Hepatocyte (in vitro differentiated cells): ENCODE data around the gene AGBL5. TPM values are rescaled to one million over a fixed set of nuclear protein-coding genes. Genes with fewer than 3 reads are reported as not detected.

ENCODE experiments used
- DNase-seq: peaks from one replicate; pipeline ENCODE4 v3.0.0-alpha.2; 2016; ENCODE audit warnings: low spot score
- H2AFZ ChIP-seq: fragments of 200-600 bp; sonication (generic); 2 replicates; pipeline ENCODE4 v1.6.0; 2016; ENCODE audit warnings: antibody characterized with exemption, mild to moderate bottlenecking
- H3K27ac ChIP-seq: fragments of 200-600 bp; sonication (generic); 2 replicates; pipeline ENCODE4 v1.5.1; 2016; ENCODE audit warnings: mild to moderate bottlenecking
- H3K27me3 ChIP-seq: fragments of 200-600 bp; sonication (generic); 2 replicates; pipeline ENCODE4 v1.6.1; 2016
- H3K36me3 ChIP-seq: fragments of 200-600 bp; sonication (generic); replicated peaks from 2 replicates; pipeline ENCODE4 v1.5.1; 2016; ENCODE audit warnings: low read depth; ENCODE audit not compliant: insufficient read depth
- H3K4me1 ChIP-seq: fragments of 200-600 bp; sonication (generic); 2 replicates; pipeline ENCODE4 v1.5.1; 2016; ENCODE audit warnings: mild to moderate bottlenecking, moderate library complexity; ENCODE audit not compliant: insufficient read depth
- H3K4me2 ChIP-seq: fragments of 200-600 bp; sonication (generic); 2 replicates; pipeline ENCODE4 v1.6.0; 2016
- H3K4me3 ChIP-seq: fragments of 200-600 bp; sonication (generic); 2 replicates; pipeline ENCODE4 v1.5.1; 2016; ENCODE audit warnings: mild to moderate bottlenecking
- H3K79me2 ChIP-seq: fragments of 200-600 bp; sonication (generic); 2 replicates; pipeline ENCODE4 v1.6.0; 2017; ENCODE audit warnings: mild to moderate bottlenecking
- H3K9me2 ChIP-seq: fragments of 200-600 bp; sonication (generic); replicated peaks from 2 replicates; pipeline ENCODE4 v1.6.0; 2017; ENCODE audit warnings: mild to moderate bottlenecking; ENCODE audit not compliant: insufficient read depth
- H3K9me3 ChIP-seq: fragments of 200-600 bp; sonication (generic); 2 replicates; pipeline ENCODE4 v1.5.1; 2016; ENCODE audit warnings: low read depth, mild to moderate bottlenecking
- H4K20me1 ChIP-seq: fragments of 200-600 bp; sonication (generic); 2 replicates; pipeline ENCODE4 v1.6.0; 2016; ENCODE audit warnings: mild to moderate bottlenecking; ENCODE audit not compliant: insufficient read depth, poor library complexity, severe bottlenecking
- EZH2 ChIP-seq: fragments of 200-600 bp; sonication (generic); IDR thresholded peaks from 2 replicates; pipeline ENCODE4 v1.6.1; 2016; ENCODE audit warnings: antibody characterized with exemption, mild to moderate bottlenecking, borderline replicate concordance
- EZH2phosphoT487 ChIP-seq: fragments of 200-600 bp; sonication (generic); IDR thresholded peaks from one replicate; pipeline ENCODE4 v1.6.1; 2018; ENCODE audit warnings: antibody characterized with exemption, mild to moderate bottlenecking, low read depth, moderate library complexity; ENCODE audit not compliant: unreplicated experiment, severe bottlenecking
- WGBS: methylation state at CpG from one replicate; pipeline ENCODE4 v1.1.6; 2016; ENCODE audit warnings: low lambda C conversion rate; ENCODE audit errors: missing lambda C conversion rate; 5-methylcytosine and 5-hydroxymethylcytosine counted together
- polyA plus RNA-seq: library from polyadenylated mRNA; unstranded; fragments of >200 nt; fragmentation: Nextera tagmentation; extraction: Ambion mirVana; gene quantifications from 2 replicates; pipeline ENCODE4 v1.2.1, GENCODE V29; 2016
- total RNA-seq: library from RNA; depleted of rRNA; stranded (reverse); fragments of >200 nt; gene quantifications from 2 replicates; pipeline ENCODE4 v1.2.3, GENCODE V29; 2014
- TF ChIP-seq, protein P1 (sequence below): fragments of 200-600 bp; sonication (generic); IDR thresholded peaks from 2 replicates; pipeline ENCODE4 v1.5.1; 2016; ENCODE audit warnings: antibody characterized with exemption, mild to moderate bottlenecking; ENCODE audit not compliant: poor library complexity

AGBL5 gene
- total and polyA plus RNA-seq, 2 experiments from 2014 or later: 12.9 to 20.2 TPM

GRCh38 chr2:27042985-27043634 is 8.4 kb upstream of the AGBL5 start:
- Histone ChIP-seq H3K27me3 (no peaks in the 10 kb centered on the region), H3K79me2 (no peaks in the 10 kb centered on the region), H3K27ac (peak overlapping the region; percentile 40), H3K4me3 (no peak overlapping the region), H4K20me1 (no peaks in the 10 kb centered on the region), H3K4me2 (no peak overlapping the region), H3K4me1 (no peaks in the 10 kb centered on the region), H3K36me3 (no peaks in the 10 kb centered on the region), H3K9me3 (no peaks in the 10 kb centered on the region), H3K9me2 (no peaks in the 10 kb centered on the region), H2AFZ (no peak overlapping the region)
- DNase-seq: no peak
- no peak for TF ChIP-seq EZH2phosphoT487
- TF ChIP-seq, protein P1, sequence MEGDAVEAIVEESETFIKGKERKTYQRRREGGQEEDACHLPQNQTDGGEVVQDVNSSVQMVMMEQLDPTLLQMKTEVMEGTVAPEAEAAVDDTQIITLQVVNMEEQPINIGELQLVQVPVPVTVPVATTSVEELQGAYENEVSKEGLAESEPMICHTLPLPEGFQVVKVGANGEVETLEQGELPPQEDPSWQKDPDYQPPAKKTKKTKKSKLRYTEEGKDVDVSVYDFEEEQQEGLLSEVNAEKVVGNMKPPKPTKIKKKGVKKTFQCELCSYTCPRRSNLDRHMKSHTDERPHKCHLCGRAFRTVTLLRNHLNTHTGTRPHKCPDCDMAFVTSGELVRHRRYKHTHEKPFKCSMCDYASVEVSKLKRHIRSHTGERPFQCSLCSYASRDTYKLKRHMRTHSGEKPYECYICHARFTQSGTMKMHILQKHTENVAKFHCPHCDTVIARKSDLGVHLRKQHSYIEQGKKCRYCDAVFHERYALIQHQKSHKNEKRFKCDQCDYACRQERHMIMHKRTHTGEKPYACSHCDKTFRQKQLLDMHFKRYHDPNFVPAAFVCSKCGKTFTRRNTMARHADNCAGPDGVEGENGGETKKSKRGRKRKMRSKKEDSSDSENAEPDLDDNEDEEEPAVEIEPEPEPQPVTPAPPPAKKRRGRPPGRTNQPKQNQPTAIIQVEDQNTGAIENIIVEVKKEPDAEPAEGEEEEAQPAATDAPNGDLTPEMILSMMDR: no peak
- TF ChIP-seq EZH2: no peak
- WGBS: 80% methylated on average over 7 of the region's 7 CpGs

GRCh38 chr2:27049422-27050280 is 1.8 kb upstream of the AGBL5 start:
- H4K20me1 ChIP-seq: no peaks in the 10 kb centered on the region
- peak; percentile 72 for DNase-seq
- no peaks in the 10 kb centered on the region for H3K9me3 ChIP-seq
- 11% methylated on average over 49 of the region's 52 CpGs for WGBS
- H3K9me2 ChIP-seq: no peaks in the 10 kb centered on the region
- H3K79me2 ChIP-seq: no peaks in the 10 kb centered on the region
- no peaks in the 10 kb centered on the region for H3K27me3 ChIP-seq
- peaks cover 12% of the 10 kb centered on the region for H3K4me1 ChIP-seq
- H3K4me3 ChIP-seq: peak overlapping the region; percentile 85
- H3K36me3 ChIP-seq: no peaks in the 10 kb centered on the region
- H3K4me2 ChIP-seq: peak overlapping the region; percentile 83
- H2AFZ ChIP-seq: peak overlapping the region; percentile 51
- H3K27ac ChIP-seq: peak overlapping the region; percentile 91
- TF ChIP-seq EZH2: no peak
- no peak for TF ChIP-seq EZH2phosphoT487
- TF ChIP-seq, protein P1: no peak

GRCh38 chr2:27050281-27050995 is 1.0 kb upstream of the AGBL5 start:
- Histone ChIP-seq H3K36me3 (no peaks in the 10 kb centered on the region), H2AFZ (peak overlapping the region; percentile 51), H3K27ac (peak overlapping the region; percentile 91), H3K9me2 (no peaks in the 10 kb centered on the region), H3K27me3 (no peaks in the 10 kb centered on the region), H3K79me2 (no peaks in the 10 kb centered on the region), H4K20me1 (no peaks in the 10 kb centered on the region), H3K4me3 (peak overlapping the region; percentile 85), H3K4me2 (peak overlapping the region; percentile 83), H3K4me1 (peaks cover 12% of the 10 kb centered on the region), H3K9me3 (no peaks in the 10 kb centered on the region)
- TF ChIP-seq, protein P1: peak; percentile 30
- no peak for TF ChIP-seq EZH2
- peak; percentile 94 for DNase-seq
- WGBS: 1% methylated on average over 48 of the region's 48 CpGs
